GM23338 (cell line): Measurements from ENCODE around the gene DTNA.

Source experiments
- CTCF ChIP-seq, 2 experiments: fragments of 200-600 bp in 1 of 2; sonication (generic) in 1 of 2; conservative IDR thresholded peaks; 2 replicates each; pipeline versions ENCODE4 v1.5.1 to v1.6.1; 2016 to 2017; ENCODE audit warnings: antibody characterized with exemption in 2 of 2, low read depth in 2 of 2, mild to moderate bottlenecking in 2 of 2, moderate library complexity in 1 of 2
- EZH2 ChIP-seq: fragments of 200-600 bp; sonication (generic); IDR thresholded peaks from one replicate; pipeline ENCODE4 v1.8.0; 2017; ENCODE audit warnings: antibody characterized with exemption, mild to moderate bottlenecking, low read depth; ENCODE audit not compliant: unreplicated experiment
- EZH2phosphoT487 ChIP-seq: fragments of 200-600 bp; sonication (generic); IDR thresholded peaks from one replicate; pipeline ENCODE4 v1.8.1; 2018; ENCODE audit warnings: antibody characterized with exemption; ENCODE audit not compliant: unreplicated experiment
- POLR2AphosphoS5 ChIP-seq: IDR thresholded peaks from 2 replicates; pipeline ENCODE4 v1.6.1; 2016; ENCODE audit warnings: antibody characterized with exemption, low read depth
- REST ChIP-seq: IDR thresholded peaks from one replicate; pipeline ENCODE4 v1.6.1; 2018; ENCODE audit warnings: antibody characterized with exemption; ENCODE audit not compliant: unreplicated experiment

GRCh38 chr18:34838669-34839068 lies 128.6 kb downstream of the DTNA start:
- no peak for TF ChIP-seq CTCF (conservative IDR thresholded peaks at IDR 0.05; ENCODE audit: low read depth in 2 of 2)
- no peak for TF ChIP-seq EZH2phosphoT487
- no peak for TF ChIP-seq POLR2AphosphoS5
- TF ChIP-seq REST: no peak
- TF ChIP-seq EZH2: no peak
